ENCODE data around the gene CBY3.
"Not testable (repeated sequence)": the region's sequence is repeated elsewhere in the genome, so short reads cannot be mapped to it uniquely, and the experiment has no call there.

Gene CBY3

DNA sequence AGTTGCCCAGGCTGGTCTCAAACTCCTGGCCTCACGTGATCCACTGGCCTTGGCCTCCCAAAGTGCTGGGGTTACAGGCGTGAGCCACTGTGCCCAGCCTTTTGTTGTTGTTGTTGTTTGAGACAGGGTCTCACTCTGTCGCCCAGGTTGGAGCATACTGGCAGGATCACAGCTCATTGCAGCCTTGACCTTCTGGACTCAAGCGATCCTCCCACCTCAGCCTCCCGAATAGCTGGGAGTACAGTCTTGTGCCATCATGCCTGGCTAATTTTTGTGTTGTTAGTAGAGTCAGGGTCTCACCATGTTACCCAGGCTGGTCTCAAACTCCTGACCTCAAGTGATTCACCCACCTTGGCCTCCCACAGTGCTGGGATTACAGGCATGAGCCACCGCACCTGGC lies 19.2 kb downstream of the CBY3 start:
- not testable (repeated sequence) for DNase-seq

DNA sequence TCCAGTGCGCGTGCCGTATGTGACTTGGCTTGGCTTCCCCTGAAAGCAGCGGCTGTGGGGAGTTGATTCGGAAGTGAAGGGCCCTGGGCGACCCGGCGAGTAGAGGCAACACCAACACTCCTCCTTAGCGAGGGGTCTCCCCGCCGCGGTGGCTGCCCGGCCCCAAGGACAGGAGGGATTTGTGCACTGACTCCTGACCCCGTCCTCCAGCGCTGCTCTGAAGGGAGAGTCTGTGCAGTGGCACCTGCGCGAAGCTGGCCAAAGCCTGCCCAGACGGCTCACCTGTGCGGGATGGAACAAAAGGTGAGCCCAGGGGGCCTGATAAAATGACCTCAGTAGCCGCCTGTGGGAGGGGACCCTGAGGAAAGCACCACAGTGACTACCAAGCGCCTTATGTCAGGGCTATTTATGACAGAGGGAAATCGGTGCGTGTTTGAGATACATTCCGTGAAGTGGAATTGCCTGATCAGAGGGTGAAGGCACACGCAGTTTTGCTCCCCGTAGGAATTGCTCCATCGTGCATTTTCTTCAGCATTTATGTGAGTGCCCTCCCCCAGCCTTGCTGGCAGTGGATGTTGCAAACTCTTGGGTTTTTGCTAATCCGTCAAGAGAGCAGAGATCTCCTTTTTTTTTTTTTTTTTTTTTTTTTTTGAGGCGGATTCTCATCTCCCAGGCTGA lies 22.5 kb downstream of the CBY3 start:
- not testable (repeated sequence) for DNase-seq

DNA sequence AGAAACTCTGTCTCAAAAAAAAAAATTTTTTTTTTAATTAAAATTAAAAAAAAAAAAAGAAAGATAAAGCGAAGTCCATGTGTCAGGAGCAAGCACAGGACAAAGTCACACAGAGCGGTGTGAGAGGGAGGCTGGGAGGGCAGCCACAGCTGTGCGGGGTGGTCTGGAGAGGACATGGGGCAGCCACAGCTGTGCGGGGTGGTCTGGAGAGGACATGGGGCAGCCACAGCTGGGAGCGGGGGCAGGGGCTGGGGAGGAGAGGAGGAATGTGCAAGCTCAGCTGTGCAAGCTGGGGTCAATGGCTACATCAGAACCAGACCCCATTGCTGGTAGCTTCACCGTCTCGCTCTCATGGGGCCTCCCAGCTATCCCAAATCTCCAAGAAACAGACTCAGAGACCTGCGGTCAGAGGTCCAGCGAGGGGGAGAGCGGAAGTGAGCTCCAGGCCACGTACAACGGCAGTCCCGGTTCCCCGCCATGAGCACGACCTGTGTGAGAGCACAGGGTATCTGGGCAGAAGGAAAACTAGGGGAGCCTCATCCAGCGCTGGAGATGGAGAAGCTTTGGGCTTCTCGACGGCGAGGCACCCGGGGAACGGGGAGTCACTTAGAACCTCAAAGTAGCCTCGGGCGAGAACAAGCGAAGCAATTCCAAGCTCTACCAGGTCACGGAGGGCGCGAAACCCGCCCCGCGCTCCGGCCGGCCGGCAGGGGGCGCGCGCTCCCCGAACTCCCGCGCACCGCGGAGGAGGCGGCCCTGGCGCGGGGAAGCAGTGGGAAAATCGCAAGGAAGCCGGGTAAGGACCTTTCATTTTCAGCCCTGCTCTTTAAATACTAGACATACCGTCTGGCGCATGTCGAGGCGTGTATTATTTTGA lies 23.3 kb downstream of the CBY3 start:
- DNase-seq, result not testable (repeated sequence)

DNA sequence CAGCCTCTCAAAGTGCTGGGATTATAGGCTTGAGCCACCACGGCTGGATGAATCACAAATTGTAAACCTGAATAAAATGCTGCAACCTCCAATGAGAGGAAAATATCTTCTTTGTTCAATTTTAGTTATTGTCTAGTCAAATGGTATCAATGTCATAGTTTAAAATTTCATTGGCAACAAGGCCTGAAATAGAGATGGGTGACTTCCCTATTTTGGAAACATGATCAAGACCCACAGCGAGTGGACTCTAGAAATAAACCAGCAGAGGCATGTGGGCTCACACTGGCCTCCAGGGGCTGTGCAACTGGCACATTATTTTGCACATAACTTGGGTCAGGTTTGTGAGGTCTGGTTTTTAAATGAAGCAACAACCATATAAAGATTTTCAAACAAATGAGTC lies 27.7 kb downstream of the CBY3 start:
- not testable (repeated sequence) for DNase-seq

DNA sequence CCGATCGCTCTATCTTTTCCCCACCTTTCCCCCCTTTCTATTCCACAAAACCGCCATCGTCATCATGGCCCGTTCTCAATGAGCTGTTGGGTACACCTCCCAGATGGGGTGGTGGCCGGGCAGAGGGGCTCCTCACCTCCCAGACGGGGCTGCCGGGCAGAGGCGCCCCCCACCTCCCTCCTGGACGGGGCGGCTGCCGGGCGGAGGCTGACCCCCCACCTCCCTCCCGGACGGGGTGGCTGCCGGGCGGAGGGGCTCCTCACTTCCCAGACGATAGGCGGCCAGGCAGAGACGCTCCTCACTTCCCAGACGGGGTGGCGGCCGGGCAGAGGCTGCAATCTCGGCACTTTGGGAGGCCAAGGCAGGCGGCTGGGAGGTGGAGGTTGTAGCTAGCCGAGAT lies 30.6 kb downstream of the CBY3 start:
- not testable (repeated sequence) for DNase-seq

DNA sequence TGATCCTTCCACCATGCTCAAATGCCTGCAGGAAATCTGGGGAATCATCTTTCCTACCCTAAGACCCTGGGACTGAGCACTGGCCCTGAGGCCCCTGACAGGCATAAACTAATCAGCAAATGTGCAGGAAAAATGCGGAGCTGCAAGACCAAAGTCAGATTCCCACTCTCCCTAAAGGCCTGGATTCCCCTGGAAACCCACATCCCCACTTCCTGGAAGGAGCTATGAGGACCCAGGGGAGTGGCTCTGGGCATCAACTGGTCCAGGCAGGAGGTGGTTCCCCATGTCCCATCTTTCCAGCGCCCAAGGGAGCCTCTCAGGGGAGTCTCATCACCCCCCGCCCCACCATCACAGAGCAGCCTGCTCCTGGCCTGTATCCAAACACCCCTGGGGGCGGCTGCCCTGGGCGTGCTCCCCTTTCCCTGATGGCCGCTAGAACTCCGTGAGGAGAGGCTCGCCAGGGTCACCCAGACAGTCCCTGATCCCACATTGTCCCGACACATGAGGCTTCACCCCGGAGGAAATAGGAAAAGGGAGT lies 31.6 kb downstream of the CBY3 start:
- DNase-seq, result not testable (repeated sequence)

DNA sequence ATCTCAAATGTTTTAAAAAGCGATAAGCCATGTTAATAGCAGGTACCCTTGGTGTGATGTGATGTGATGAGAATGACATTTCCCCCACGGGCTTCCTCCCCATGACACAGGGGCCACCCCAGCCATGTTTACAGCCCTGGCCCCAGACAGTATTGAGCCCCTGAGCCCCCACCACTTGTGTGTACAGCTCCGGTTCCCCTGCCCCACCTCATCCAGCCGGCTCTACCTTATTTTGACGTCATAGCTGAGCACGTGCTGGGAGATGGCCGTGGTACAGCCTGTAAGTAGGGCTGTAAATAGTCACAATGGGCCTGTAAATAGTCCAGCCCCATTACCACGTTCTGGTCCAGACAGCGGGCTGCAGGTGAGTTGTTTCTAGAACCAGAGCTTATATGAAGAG lies 32.4 kb downstream of the CBY3 start:
- DNase-seq, result no peak

DNA sequence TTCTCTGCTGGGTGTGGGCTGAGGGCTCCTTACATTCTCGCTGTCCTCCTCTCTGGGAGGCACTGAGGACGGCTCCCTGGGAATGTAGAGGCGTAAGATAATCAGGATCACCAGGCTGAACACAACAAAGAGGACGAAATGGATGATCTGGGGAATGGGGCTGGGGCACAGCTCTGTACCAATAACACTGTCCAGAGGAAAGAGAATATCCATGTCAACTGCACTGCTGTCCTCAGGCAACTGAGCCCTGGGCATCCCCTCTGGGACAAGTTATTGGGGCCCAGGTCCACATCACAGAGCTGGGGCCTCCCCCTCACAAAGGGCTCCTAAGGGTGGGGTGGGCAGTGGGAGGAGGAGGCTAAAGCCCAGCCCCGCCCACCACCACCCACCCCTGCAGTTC lies 36.1 kb downstream of the CBY3 start:
- DNase-seq, result not testable (repeated sequence)

DNA sequence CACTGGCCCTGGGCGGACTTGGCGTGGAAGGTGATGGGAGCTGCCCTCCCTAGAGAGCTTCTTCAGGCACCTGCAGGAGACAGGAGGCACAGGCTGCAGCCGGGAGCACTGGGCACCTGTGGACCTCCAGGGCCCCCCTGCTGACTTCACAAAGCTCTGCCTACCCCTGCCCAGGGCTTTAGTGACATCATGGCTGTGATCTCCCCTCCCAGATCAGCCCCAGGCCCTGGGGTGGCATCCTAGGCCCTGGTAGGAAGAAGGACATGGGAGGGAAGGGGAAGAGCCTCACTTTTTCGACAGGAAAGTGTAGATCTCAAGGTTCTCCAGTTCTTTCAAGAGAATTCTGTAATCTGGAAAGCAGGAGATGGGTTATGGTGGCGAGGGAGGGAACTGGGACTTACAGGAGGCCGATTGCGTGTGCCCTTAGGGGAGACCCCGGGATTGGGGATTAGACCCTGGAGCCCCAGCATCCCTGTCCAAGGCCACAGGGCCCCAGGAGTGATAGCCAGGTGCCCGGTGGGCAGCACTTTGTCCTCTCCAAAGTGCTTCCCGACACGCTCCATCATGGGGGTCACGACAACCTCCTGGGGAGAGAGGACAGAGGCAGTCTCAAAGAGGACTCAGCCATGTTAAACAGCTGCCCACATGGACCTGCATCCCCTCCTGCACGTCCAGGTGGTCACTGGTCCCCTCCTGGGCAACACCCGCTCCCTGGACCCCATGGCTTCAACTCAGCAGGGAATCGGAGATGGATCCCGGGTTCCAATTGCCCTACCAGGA lies 37.5 kb downstream of the CBY3 start:
- not testable (repeated sequence) for DNase-seq

DNA sequence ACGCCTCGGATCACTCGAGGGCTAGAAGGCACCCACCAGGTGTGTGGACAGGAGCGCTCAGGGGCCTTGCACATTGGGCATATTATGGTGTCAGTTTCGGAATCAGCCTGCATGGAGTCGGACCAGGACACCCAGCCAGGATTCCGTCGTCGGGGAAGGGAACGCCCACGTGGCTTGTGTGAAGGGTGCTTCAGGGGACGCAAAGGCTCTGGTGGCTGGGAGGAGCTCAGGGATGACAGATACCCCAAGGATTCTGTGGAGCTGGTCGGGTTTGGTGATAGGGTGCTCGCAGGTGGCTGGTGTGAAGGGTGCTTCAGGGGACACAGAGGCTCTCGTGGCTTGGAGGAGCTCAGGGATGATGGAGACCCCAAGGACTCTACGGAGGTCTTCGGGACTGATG lies 38.2 kb downstream of the CBY3 start:
- DNase-seq, result not testable (repeated sequence)

DNA sequence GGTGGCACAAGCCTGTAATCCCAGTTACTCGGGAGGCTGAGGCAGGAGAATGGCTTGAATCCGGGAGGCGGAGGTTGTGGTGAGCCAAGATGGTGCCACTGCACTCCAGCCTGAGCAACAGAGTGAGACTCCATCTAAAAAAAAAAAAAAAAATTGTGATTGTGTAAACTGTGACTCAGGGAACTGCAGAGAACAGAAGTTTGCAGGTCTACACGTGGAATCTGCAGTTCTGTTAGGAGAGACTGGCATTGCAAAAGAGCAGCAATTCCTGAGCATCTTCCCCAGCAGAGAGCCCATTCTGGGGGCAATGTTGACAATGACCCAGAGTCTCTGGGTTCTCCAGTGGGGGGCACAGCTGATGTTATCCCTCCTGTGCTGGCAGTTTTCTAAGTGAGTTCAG lies 39.1 kb downstream of the CBY3 start:
- not testable (repeated sequence) for DNase-seq

DNA sequence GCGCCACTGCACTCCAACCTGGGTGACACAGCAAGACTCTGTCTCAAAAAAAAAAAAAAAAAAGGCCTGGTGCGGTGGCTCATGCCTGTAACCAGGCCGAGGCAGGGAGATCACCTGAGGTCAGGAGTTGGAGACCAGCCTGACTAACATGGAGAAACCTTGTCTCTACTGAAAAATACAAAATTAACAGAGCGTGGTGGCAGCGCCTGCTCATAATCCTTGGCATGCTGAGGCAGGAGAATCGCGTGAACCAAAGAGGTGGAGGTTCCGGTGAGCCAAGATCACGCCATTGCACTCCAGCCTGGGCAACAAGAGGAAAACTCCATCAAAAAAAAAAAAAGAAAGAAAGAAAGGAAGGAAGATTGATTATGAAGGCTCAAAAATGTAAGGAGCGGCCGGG lies 41.5 kb downstream of the CBY3 start:
- DNase-seq, result not testable (repeated sequence)

DNA sequence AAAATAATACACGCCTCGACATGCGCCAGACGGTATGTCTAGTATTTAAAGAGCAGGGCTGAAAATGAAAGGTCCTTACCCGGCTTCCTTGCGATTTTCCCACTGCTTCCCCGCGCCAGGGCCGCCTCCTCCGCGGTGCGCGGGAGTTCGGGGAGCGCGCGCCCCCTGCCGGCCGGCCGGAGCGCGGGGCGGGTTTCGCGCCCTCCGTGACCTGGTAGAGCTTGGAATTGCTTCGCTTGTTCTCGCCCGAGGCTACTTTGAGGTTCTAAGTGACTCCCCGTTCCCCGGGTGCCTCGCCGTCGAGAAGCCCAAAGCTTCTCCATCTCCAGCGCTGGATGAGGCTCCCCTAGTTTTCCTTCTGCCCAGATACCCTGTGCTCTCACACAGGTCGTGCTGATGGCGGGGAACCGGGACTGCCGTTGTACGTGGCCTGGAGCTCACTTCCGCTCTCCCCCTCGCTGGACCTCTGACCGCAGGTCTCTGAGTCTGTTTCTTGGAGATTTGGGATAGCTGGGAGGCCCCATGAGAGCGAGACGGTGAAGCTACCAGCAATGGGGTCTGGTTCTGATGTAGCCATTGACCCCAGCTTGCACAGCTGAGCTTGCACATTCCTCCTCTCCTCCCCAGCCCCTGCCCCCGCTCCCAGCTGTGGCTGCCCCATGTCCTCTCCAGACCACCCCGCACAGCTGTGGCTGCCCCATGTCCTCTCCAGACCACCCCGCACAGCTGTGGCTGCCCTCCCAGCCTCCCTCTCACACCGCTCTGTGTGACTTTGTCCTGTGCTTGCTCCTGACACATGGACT lies 46.3 kb downstream of the CBY3 start:
- not testable (repeated sequence) for DNase-seq

DNA sequence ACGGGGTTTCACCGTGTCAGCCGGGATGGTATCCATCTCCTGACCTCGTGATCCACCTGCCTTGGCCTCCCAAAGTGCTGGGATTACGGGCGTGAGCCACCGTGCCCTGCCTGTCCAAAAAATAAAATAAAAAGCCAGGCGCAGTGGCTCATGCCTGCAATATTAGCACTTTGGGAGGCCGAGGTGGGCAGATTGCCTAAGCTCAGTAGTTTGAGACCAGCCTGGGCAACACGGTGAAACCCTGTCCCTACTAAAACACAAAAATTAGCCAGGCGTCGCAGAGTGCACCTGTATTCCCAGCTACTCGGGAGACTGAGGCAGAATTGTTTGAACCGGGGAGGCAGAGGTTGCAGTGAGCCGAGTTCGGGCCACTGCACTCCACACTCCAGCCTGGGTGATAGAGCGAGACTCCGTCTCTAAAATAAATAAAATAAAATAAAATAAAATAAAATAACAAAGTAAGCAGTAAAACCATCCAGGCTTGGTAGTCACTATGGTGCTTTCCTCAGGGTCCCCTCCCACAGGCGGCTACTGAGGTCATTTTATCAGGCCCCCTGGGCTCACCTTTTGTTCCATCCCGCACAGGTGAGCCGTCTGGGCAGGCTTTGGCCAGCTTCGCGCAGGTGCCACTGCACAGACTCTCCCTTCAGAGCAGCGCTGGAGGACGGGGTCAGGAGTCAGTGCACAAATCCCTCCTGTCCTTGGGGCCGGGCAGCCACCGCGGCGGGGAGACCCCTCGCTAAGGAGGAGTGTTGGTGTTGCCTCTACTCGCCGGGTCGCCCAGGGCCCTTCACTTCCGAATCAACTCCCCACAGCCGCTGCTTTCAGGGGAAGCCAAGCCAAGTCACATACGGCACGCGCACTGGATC lies 47.1 kb downstream of the CBY3 start:
- not testable (repeated sequence) for DNase-seq
